Measurements from ENCODE around the gene DIP2B. TPM values are rescaled to one million over a fixed set of nuclear protein-coding genes. Genes with fewer than 3 reads are reported as not detected.
"Not testable (repeated sequence)": the region's sequence is repeated elsewhere in the genome, so short reads cannot be mapped to it uniquely, and the experiment has no call there.

The DIP2B gene
- total RNA-seq, 1 experiment from 2014 or later, result 19.0 TPM

DNA sequence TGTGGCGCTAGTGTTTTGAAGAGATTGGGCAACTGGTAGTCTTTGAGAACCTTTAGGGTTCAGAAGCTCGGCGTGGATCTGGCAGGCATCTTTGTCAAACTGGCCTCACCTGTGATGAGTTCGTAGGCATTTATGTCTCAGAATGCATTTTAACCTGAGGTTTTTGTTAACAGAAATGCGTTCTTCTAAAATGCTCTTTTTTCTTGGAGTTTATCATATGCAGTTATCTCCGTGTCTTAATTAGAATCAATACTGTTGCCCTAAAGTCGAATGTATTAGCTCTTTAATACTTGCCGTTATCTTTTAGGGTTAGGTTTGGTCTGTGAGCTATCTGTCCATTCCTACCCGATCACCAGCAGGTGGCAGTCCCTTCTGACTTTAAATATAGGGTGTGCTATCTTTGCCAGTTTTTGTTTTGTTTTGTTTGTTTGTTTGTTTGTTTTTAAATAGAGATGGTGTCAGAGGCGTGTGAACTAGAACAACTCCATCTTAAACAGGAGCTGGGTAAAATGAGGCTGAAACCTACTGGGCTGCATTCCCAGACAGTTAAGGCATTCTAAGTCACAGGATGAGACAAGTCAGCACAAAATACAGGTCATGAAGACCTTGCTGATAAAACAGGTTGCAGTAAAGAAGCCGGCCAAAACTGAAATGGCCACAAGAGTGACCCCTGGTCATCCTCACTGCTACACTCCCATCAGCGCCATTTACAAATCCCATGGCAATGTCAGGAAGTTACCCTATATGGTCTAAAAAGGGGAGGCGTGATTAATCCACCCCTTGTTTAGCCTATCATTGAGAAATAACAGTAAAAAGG, 260.5 kb downstream of the DIP2B start:
- peak; percentile 63 for DNase-seq (ENCODE audit: low read depth)

DNA sequence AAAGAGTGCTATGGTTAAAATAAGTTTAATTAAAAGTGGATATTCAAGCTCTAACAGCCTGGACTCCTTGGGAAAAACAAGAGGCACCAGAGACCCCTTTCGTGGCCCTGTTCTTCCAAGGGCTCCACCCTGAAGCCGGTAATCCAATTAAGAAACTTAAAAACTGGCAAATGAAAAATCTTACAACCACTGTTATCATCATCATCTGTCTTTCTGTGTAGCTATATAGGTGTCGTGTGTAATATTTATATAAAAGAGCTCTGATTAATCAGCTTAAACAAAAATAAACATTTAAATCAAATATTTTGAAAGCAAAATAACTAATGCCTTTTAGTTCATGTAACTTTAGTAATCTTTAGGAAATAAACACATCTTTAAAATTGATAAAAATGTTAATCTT, 263.6 kb downstream of the DIP2B start:
- DNase-seq (ENCODE audit: low read depth), result no peak

DNA sequence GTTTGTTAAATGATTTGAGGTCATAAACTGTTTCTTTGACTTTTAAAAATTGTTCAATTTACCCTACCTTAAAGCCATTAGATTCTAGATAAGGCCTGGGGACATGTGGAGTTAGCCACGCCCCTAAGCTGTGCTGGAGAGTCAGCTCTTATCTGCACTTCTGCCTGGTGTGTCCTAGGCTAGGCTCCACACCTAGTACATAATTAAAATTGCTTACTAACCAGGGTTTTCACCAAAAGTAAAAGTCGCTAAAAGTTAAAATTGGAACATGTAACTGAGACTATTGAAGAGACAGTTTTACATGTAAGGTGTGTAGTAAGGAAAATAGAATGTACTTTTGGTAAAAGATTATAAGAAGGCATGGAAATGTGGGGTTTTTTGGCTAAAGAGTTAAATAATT, 264.0 kb downstream of the DIP2B start:
- not testable (repeated sequence) for DNase-seq (ENCODE audit: low read depth)

DNA sequence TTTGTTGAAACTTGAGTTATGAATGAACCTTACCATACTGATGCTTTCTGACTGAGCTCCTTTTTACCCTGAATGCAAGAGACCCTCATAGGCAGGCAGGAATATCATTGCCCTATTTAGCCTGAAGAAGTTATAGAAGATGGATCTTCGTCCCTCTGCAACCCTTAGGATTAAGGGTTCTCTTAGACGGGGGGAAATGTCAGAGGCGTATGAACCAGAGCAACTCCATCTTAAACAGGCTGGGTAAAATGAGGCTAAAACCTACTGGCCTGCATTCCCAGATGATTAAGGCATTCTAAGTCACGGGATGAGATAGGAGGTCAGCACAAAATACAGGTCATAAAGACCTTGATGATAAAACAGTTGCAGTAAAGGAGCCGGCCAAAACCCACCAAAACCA, 266.6 kb downstream of the DIP2B start:
- no peak for DNase-seq (ENCODE audit: low read depth)

DNA sequence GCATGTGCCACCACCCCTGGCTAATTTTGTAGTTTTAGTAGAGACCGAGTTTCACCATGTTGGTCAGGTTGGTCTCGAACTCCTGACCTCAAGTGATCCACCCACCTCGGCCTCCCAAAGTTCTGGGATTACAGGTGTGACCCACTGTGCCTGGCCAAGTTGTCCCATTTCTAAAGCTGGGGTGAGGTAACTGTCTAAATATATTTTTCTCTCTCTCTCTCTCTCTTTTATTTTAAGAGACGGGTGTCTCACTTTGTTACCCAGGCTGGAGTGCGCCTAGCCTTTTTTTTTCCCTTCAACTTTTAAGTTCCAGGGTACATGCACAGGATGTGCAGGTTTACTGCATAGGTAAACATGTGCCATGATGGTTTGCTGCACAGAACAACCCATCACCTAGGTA, 267.7 kb downstream of the DIP2B start:
- no peak for DNase-seq (ENCODE audit: low read depth)

DNA sequence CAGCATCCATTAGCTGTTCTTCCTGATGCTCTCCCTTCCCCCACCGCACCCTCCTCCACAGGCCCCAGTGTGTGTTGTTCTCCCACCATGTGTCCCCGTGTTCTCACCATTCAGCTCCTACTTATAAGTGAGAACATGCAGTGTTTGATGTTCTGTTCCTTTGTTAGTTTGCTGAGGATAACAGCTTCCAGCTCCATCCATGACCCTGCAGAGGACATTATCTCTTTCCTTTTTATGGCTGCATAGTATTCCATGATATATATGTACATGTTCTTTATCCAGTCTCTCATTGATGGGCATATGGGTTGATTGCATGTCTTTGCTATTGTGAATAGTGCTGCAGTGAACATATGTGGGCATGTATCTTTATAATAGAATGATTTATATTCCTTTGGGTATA, 268.1 kb downstream of the DIP2B start:
- DNase-seq (ENCODE audit: low read depth), result no peak

DNA sequence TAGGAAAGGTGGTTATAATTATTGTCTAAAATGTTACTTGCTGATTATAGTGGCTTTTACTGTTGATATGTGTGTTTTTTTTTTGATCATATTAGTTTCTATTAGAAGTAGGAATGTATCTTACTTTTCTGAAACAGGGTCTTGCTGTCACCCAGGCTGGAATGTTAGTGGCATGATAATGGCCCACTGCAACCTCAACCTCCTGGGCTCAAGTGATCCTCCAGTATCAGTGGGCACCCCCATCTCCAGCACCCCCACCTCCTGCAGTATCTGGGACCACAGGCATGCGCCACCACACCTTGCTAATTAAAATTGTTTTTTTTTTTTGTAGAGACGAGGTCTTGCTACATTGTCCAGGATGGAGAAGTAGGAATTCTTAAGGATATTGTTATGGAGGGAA, 270.5 kb downstream of the DIP2B start:
- DNase-seq (ENCODE audit: low read depth), result no peak

DNA sequence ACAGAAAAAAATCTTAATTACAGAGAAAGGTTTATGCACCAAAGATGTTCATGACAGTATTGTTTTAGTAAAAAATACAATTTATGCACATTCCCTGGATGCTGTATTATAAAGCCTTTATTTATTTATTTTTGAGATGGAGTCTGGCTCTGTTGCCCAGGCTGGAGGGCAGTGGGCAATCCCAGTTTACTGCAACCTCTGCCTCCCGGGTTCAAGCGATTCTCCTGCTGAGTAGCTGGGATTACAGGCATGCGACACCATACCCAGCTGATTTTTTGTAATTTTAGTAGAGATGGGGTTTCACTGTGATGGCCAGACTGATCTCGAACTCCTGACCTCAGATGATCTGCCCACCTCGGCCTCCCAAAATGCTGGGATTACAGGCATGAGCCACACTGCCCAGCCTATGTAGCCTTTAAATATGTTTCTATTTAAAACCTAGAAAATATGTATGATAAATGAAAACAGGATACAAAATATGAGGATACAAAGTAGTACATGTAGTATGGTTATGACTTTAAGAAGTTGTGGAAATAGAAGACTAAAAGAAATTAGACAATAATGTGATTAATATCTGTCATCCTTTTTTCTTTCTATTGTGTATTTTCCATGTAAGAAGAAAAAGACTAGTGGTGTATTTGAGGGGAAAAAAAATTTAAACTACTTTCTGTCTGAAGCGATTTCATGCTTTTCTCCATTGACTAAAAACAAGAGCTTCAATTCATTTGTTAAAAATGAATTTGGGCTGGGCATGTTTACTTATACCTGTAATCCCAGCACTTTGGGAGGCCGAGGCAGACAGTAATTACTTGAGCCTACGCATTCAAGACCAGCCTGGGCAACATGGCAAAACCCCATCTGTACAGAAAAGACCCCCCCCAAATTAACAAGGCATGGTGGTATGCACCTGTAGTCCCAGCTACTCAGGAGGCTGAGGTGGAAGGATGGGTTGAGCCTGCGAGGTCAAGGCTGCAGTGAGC, 272.3 kb downstream of the DIP2B start:
- DNase-seq (ENCODE audit: low read depth), result no peak

DNA sequence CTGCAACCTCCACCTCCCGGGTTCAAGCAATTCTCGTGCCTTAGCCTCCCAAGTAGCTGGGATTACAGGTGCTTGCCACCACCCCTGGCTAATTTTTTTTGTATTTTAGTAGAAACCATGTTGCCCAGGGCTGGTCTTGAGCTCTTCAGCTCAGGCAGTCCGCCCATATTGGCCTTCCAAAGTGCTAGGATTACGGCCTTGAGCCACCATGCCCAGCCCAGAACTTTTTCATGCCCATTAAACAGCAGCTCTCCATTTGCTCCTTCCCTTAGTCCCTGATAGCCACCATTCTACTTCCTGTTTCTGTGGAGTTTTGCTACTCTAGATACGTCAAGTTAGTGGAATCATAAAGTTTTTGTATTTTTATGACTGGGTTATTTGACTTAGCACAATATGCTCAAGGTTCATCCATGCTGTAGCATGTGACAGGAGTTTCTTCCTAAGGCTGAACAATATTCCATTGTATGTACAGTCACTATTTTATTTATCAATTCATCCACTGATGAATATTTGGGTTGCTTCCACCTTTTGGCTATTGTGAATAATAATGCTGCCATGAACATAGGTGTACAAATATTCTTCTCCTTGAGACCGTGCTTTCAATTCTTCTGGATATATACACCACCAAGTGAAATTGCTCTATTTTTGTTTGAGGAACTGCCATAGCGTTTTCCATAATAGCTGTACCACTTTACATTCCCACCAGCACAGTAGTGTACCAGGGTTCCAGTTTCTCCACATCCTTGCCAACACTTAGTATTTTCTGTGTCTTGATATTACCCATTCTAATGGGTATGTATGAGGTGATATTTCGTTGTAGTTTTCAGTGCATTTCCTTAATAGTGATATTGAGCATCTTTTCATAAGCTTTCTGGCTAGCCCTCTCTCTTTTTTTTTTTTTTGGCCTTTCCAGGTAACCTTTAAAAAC, 274.1 kb downstream of the DIP2B start:
- DNase-seq (ENCODE audit: low read depth), result no peak

DNA sequence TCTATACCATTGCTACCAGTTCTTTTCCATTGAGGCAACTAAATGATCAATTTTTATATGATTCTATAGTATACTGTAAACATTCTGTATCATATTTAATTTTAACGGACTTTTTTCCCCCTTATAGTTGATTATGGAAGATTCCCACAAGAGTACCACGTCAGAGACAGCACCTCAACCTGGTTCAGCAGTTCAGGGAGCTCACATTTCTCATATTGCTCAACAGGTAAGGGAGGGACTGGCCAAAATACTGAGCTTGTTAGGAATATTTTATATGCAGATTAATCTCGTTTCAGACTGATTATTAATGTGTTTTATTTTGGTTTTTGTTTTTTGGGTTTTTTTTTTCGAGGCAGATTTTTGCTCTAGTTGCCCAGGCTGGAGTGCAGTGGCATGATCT, 275.2 kb downstream of the DIP2B start:
- DNase-seq (ENCODE audit: low read depth), result no peak

DNA sequence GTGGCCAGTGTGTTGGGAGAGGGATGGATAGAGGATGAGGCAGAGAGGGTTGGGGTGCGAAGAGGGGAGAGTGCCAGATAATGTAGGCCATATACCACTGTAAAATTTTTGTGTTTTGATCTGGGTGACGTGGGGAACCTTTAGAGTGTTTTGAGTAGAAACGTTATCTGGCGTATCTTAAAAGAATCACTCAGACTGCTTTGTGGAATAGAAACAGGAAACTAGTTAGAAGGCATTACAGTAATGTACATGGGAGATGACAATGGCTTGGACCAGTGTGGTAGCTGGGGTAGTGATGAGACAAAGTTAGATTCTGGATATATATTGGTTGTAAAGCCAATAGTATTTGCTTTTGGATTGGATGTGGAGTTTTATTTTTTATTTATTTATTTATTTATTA, 279.7 kb downstream of the DIP2B start:
- DNase-seq (ENCODE audit: low read depth), result no peak

DNA sequence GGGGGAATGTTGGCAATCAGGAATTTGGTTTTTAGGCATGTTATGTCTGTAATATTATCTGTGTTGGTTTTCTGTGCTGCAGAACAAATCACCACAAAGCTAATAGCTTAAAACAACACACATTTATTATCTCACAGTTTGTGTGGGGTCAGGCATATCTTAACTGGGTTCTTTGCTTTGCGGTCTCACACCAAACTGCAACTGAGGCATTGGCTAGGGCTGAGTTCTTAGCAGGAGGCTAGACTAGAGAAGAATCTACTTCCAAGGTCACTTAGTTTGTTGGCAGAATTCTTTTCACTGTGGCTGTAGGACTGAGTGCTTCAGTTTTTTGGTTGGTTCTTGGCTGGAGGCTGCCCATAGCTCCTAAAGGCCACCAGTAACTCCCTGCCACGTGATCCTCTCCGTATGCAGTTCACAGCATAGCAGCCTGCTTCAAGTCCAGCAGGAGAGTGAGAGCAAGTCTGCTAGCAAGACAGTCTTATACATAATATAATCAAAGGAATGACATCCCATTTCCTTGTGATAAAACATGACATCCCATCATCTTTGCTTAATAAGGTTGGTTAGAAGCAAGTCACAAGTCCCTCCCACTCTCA, 280.7 kb downstream of the DIP2B start:
- peak; percentile 62 for DNase-seq (ENCODE audit: low read depth)

DNA sequence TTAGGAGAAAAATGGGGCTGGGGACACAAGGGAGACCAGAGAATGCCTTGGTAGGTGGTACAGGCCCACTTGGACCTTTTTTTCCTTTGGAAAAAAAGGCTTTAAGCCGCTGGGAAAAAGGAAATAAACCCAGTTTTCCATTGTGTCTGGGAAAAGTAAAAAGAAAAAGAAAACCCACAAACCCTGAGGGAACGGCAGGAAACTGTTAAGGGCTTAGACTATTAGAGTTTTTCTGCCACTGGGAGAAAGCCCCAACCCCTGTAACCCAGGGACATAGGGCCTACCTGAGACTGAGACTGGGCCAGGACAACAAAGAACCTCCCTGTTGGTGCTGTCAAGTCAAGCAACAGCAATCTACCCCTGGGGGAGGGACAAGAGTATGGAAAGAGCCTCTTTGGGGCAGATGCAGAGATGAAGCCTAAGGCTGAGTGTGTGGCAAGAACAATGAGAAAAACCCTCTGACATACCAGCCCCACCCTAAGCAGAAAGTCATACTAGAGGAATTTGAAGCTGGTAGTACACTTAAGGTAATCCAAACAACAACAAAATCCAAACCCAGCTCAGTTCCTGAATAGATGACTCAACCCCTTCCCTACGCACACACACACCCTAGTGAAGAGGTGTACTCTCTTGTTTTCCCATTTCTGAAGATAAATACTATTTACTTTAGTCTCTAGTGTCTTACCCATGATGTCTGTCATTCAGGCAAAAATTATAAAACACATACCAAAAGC, 281.9 kb downstream of the DIP2B start:
- DNase-seq (ENCODE audit: low read depth), result peak; percentile 98

DNA sequence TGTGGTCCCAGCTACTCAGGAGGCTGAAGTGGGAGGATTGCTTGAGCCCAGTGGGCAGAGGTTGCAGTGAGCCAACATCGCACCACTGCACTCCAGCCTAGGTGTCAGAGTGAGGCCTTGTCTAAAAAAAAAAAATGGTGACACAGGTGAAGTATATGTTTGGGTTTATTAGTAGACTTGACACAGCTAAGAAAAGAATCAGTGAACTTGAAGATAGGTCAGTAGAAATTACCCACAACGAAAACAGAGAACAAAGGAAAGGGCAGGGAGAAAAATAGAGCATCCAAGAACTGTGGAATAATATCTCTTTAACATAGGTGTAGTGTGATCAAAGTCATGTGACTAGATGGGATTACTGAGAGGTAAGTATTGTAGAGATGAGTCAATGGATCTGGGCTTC, 282.8 kb downstream of the DIP2B start:
- no peak for DNase-seq (ENCODE audit: low read depth)

DNA sequence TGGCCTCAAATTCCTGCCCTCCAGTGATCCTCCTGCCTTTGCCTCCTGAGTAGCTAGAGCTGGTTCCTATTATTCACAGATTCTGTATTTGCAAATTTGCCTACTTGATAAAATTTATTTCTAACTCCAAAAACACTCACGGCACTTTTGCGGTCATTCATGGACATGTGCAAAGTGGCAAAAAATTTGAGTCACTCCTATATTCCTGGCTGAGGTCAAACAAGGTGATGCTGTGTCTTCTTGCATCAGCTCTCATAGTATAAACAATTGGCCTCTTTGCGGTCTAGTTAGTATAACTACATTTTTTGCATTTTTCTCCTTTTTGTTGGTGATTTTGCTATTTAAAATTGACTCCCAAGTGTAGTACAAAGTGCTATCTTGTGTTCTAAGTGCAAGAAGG, 283.8 kb downstream of the DIP2B start:
- peak; percentile 89 for DNase-seq (ENCODE audit: low read depth)

DNA sequence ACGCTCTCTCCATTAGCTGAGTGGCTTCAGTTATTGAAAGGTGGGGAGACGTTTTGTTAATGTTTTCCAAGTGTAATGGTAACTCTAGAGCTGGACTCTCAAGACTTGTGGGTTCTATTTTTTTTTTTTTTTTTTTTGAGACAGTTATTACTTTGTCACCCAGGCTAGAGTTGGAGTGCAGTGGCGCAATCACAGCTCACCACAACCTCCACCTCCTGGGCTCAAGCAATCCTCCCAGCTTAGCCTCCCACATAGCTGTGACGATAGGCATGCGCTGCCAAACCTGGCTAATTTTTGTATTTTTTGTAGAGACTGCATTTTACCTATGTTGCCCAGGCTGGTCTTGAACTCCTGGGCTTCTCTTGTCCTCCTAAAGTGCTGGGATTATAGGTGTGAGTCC, 285.3 kb downstream of the DIP2B start:
- no peak for DNase-seq (ENCODE audit: low read depth)
